Measurements from ENCODE around the gene RBM4.
A peak's percentile ranks its signal among the peaks of the same experiment; 100 is the strongest.

The RBM4 gene

DNA sequence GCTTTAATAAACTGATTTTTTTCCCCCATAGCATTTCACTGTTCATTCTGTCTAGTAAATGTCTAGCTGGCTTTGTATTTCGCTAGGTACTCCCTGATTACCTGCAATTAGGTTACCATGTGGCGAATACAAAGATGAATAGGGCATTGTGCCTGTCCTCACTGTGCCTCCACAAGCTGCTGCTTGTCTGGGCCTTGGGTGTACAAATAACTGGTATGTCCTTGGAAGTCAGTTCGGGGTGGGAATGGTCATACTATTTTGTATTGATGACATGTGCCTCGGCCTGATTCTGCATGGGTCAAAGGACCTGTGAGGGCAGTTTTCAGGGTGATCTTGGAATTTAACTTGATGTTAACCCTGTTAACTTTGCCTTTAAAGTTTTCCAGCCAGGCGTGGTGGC is 11.4 kb downstream of the RBM4 start:
- TF ChIP-seq TAF1 (IDR thresholded peaks at IDR 0.05; ENCODE audit: borderline replicate concordance, insufficient read depth, low read length) = no peak
- no peak for TF ChIP-seq SIN3A (IDR thresholded peaks at IDR 0.05; ENCODE audit: borderline replicate concordance, insufficient read depth, low read length)

DNA sequence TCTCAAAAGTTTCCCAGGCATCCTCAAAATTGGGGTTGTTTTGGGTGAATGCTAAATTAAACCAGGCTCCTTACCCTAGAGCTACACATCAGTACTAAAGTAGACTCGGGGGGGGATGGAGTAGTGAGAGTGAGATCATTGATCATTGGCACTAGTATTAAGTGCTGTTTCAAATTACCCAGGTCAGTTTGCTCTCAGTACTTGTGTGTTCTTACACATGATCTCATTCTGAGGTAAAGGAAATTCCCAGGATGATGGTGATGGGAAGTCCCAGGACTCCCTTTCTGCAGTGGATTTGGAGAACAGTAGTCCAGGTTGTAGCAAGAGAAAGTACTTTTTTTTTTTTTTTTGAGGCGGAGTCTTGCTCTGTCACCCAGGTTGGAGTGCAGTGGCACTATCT is 12.5 kb downstream of the RBM4 start:
- TF ChIP-seq POLR2AphosphoS5 (IDR thresholded peaks at IDR 0.05; ENCODE audit: low read depth, low read length) (0 out of 2 replicates have a peak, but pooled peaks have one; percentile 18), REST (IDR thresholded peaks at IDR 0.05; ENCODE audit: insufficient read depth in 1 of 2, low read depth in 2 of 2, low read length in 2 of 2) (no peak)

DNA sequence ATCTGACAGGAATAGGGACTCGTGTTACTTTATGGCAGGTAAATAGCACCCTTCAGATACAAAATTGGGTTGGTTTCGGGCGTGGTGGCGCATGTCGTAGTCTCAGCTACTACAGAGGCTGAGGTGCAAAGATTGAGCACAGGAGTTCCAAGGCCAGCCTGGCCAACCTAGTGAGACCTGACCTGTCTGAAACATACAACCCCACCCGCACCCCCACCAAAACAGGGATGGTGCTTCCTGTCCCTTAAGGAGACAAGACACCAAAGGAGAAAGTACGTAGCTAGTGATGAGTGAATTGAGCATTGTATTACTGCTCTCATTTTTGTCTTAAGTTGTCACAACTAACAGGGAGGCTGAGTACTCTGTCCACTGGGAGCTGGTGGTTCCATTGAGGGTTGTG is 14.1 kb downstream of the RBM4 start:
- TF ChIP-seq FOXP2 (optimal IDR thresholded peaks at IDR 0.05; ENCODE audit: borderline replicate concordance, extremely low read depth, extremely low read length, insufficient read depth) = no peak
- no peak for TF ChIP-seq REST (IDR thresholded peaks at IDR 0.05; ENCODE audit: insufficient read depth in 1 of 2, low read depth in 2 of 2, low read length in 2 of 2)
- no peak for TF ChIP-seq SIN3A (IDR thresholded peaks at IDR 0.05; ENCODE audit: borderline replicate concordance, insufficient read depth, low read length)
- no peak for TF ChIP-seq POLR2AphosphoS5 (IDR thresholded peaks at IDR 0.05; ENCODE audit: low read depth, low read length)
- TF ChIP-seq TAF1 (IDR thresholded peaks at IDR 0.05; ENCODE audit: borderline replicate concordance, insufficient read depth, low read length) = no peak

GRCh38 chr11:66653123-66653522 is 14.6 kb downstream of the RBM4 start:
- TF ChIP-seq SIN3A (IDR thresholded peaks at IDR 0.05; ENCODE audit: borderline replicate concordance, insufficient read depth, low read length) (no peak), FOXP2 (optimal IDR thresholded peaks at IDR 0.05; ENCODE audit: borderline replicate concordance, extremely low read depth, extremely low read length, insufficient read depth) (no peak), REST (IDR thresholded peaks at IDR 0.05; ENCODE audit: insufficient read depth in 1 of 2, low read depth in 2 of 2, low read length in 2 of 2) (no peak), POLR2AphosphoS5 (IDR thresholded peaks at IDR 0.05; ENCODE audit: low read depth, low read length) (no peak), TAF1 (IDR thresholded peaks at IDR 0.05; ENCODE audit: borderline replicate concordance, insufficient read depth, low read length) (no peak)

GRCh38 chr11:66659763-66660162 is 21.3 kb downstream of the RBM4 start:
- no peak for TF ChIP-seq TAF1 (IDR thresholded peaks at IDR 0.05; ENCODE audit: borderline replicate concordance, insufficient read depth, low read length)

- TF ChIP-seq FOXP2 (optimal IDR thresholded peaks at IDR 0.05; ENCODE audit: borderline replicate concordance, extremely low read depth, extremely low read length, insufficient read depth) (no peak), SIN3A (IDR thresholded peaks at IDR 0.05; ENCODE audit: borderline replicate concordance, insufficient read depth, low read length) (no peak), POLR2AphosphoS5 (IDR thresholded peaks at IDR 0.05; ENCODE audit: low read depth, low read length) (no peak)
Measured at GRCh38 chr11:66663741-66664296, 25.3 kb downstream of the RBM4 start.

GRCh38 chr11:66665369-66665768 is 26.9 kb downstream of the RBM4 start:
- no peak for TF ChIP-seq FOXP2 (optimal IDR thresholded peaks at IDR 0.05; ENCODE audit: borderline replicate concordance, extremely low read depth, extremely low read length, insufficient read depth)
- TF ChIP-seq TAF1 (IDR thresholded peaks at IDR 0.05; ENCODE audit: borderline replicate concordance, insufficient read depth, low read length) = no peak
- TF ChIP-seq POLR2AphosphoS5 (IDR thresholded peaks at IDR 0.05; ENCODE audit: low read depth, low read length) = no peak
- TF ChIP-seq SIN3A (IDR thresholded peaks at IDR 0.05; ENCODE audit: borderline replicate concordance, insufficient read depth, low read length) = no peak
- TF ChIP-seq REST (IDR thresholded peaks at IDR 0.05; ENCODE audit: insufficient read depth in 1 of 2, low read depth in 2 of 2, low read length in 2 of 2) = no peak

Measured in PFSK-1 (cell line).